Measurements from ENCODE around the gene EPN2.

The EPN2 gene

GRCh38 chr17:19381741-19382444 is 144.7 kb downstream of the EPN2 start:
- DNase-seq (ENCODE audit: low read depth in 2 of 2), result no peak

GRCh38 chr17:19382531-19383444 is 145.6 kb downstream of the EPN2 start:
- no peak for DNase-seq (ENCODE audit: low read depth in 2 of 2)

GRCh38 chr17:19383681-19384470 is 146.7 kb downstream of the EPN2 start:
- no peak for DNase-seq (ENCODE audit: low read depth in 2 of 2)

GRCh38 chr17:19384723-19385391 is 147.7 kb downstream of the EPN2 start:
- no peak for DNase-seq (ENCODE audit: low read depth in 2 of 2)

- DNase-seq (ENCODE audit: low read depth in 2 of 2), result no peak
These were observed 148.4 kb downstream of the EPN2 start for GRCh38 chr17:19385521-19385983.
